Measurements from ENCODE around the gene AKAP8. TPM values are rescaled to one million over a fixed set of nuclear protein-coding genes. Genes with fewer than 3 reads are reported as not detected.

Gene AKAP8
- total and polyA plus RNA-seq, 9 of the 15 experiments (the other 6 are each of a cell fraction or from before 2014, with no cell fraction given), result 3.4 to 56.5 (median 15.0) TPM

GRCh38 chr19:15418579-15419412, 39.2 kb upstream of the AKAP8 start, which contains the start of gene AKAP8L (continued):
- peak; percentile 97 for TF ChIP-seq CTCFL (IDR thresholded peaks at IDR 0.05; ENCODE audit: borderline replicate concordance, insufficient read depth, low read depth, low read length, poor library complexity, severe bottlenecking)
- peak; percentile 99 for TF ChIP-seq MTA3 (IDR thresholded peaks at IDR 0.05; ENCODE audit: borderline replicate concordance)
- no peak for TF ChIP-seq MTA1 (IDR thresholded peaks at IDR 0.05; ENCODE audit: borderline replicate concordance)
- TF ChIP-seq SP2 (IDR thresholded peaks at IDR 0.05; ENCODE audit: extremely low read depth, low read depth, low read length, poor library complexity, severe bottlenecking), result peak; percentile 98
- TF ChIP-seq POLR2H (tag; IDR thresholded peaks at IDR 0.05; ENCODE audit: low read depth), result peak; percentile 83
- no peak for TF ChIP-seq XRCC3 (IDR thresholded peaks at IDR 0.05)
- no peak for TF ChIP-seq U2AF2 (optimal IDR thresholded peaks at IDR 0.05; ENCODE audit: low read depth, low read length)
- no peak for TF ChIP-seq IFI16 (CRISPR knock-in tag; IDR thresholded peaks at IDR 0.05)
- no peak for TF ChIP-seq MCM5 (IDR thresholded peaks at IDR 0.05; ENCODE audit: low read depth)
- TF ChIP-seq ZNF707 (CRISPR knock-in tag; conservative IDR thresholded peaks at IDR 0.05), result no peak
- TF ChIP-seq, protein P1, sequence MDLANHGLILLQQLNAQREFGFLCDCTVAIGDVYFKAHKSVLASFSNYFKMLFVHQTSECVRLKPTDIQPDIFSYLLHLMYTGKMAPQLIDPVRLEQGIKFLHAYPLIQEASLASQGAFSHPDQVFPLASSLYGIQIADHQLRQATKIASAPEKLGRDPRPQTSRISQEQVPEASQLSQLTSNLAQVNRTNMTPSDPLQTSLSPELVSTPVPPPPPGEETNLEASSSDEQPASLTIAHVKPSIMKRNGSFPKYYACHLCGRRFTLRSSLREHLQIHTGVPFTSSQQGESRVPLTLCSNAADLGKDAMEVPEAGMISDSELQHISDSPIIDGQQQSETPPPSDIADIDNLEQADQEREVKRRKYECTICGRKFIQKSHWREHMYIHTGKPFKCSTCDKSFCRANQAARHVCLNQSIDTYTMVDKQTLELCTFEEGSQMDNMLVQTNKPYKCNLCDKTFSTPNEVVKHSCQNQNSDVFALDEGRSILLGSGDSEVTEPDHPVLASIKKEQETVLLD (IDR thresholded peaks at IDR 0.05), result 0 out of 2 replicates have a peak, but pooled peaks have one; percentile 17
- TF ChIP-seq HMG20B (CRISPR knock-in tag; IDR thresholded peaks at IDR 0.05), result no peak
- TF ChIP-seq, protein P2, sequence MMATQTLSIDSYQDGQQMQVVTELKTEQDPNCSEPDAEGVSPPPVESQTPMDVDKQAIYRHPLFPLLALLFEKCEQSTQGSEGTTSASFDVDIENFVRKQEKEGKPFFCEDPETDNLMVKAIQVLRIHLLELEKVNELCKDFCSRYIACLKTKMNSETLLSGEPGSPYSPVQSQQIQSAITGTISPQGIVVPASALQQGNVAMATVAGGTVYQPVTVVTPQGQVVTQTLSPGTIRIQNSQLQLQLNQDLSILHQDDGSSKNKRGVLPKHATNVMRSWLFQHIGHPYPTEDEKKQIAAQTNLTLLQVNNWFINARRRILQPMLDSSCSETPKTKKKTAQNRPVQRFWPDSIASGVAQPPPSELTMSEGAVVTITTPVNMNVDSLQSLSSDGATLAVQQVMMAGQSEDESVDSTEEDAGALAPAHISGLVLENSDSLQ (IDR thresholded peaks at IDR 0.05), result peak; percentile 100
- TF ChIP-seq GTF2F1 (IDR thresholded peaks at IDR 0.05; ENCODE audit: low read depth, low read length), result no peak
- no peak for TF ChIP-seq NR2C1 (IDR thresholded peaks at IDR 0.05)
- no peak for TF ChIP-seq NR2C1 (tag; IDR thresholded peaks at IDR 0.05)
- TF ChIP-seq ZNF436 (CRISPR knock-in tag; IDR thresholded peaks at IDR 0.05), result 0 out of 2 replicates have a peak, but pooled peaks have one; percentile 46
- TF ChIP-seq EHMT2 (IDR thresholded peaks at IDR 0.05), result no peak
- TF ChIP-seq, protein P3, sequence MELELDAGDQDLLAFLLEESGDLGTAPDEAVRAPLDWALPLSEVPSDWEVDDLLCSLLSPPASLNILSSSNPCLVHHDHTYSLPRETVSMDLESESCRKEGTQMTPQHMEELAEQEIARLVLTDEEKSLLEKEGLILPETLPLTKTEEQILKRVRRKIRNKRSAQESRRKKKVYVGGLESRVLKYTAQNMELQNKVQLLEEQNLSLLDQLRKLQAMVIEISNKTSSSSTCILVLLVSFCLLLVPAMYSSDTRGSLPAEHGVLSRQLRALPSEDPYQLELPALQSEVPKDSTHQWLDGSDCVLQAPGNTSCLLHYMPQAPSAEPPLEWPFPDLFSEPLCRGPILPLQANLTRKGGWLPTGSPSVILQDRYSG (tag; conservative IDR thresholded peaks at IDR 0.05; ENCODE audit: low read depth), result no peak
- TF ChIP-seq ZNF3 (CRISPR knock-in tag; IDR thresholded peaks at IDR 0.05), result no peak
- TF ChIP-seq TEAD2 (tag; IDR thresholded peaks at IDR 0.05), result no peak
- TF ChIP-seq, protein P4, sequence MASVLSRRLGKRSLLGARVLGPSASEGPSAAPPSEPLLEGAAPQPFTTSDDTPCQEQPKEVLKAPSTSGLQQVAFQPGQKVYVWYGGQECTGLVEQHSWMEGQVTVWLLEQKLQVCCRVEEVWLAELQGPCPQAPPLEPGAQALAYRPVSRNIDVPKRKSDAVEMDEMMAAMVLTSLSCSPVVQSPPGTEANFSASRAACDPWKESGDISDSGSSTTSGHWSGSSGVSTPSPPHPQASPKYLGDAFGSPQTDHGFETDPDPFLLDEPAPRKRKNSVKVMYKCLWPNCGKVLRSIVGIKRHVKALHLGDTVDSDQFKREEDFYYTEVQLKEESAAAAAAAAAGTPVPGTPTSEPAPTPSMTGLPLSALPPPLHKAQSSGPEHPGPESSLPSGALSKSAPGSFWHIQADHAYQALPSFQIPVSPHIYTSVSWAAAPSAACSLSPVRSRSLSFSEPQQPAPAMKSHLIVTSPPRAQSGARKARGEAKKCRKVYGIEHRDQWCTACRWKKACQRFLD (CRISPR knock-in tag; IDR thresholded peaks at IDR 0.05), result peak; percentile 76
